Gastrocnemius medialis (tissue), 4 donors: ENCODE data around the gene CHCHD6.

Experiments used
- CTCF ChIP-seq, 5 experiments: fragments of 450-650 bp in 3 of 5; fragments of 200-600 bp in 2 of 5; sonication (generic) in 2 of 5; IDR thresholded peaks in 4 of 5; conservative IDR thresholded peaks in 1 of 5; 1 replicate in 4 of 5; 2 replicates in 1 of 5; pipeline ENCODE4 v1.5.1; 2016 to 2019; ENCODE audit warnings: antibody characterized with exemption in 5 of 5, mild to moderate bottlenecking in 3 of 5, moderate library complexity in 3 of 5
- POLR2A ChIP-seq, 2 donors: fragments of 450-650 bp; IDR thresholded peaks; one replicate each; pipeline ENCODE4 v1.6.1; 2017; ENCODE audit warnings: antibody characterized with exemption in 2 of 2, mild to moderate bottlenecking in 2 of 2, moderate library complexity in 2 of 2

DNA sequence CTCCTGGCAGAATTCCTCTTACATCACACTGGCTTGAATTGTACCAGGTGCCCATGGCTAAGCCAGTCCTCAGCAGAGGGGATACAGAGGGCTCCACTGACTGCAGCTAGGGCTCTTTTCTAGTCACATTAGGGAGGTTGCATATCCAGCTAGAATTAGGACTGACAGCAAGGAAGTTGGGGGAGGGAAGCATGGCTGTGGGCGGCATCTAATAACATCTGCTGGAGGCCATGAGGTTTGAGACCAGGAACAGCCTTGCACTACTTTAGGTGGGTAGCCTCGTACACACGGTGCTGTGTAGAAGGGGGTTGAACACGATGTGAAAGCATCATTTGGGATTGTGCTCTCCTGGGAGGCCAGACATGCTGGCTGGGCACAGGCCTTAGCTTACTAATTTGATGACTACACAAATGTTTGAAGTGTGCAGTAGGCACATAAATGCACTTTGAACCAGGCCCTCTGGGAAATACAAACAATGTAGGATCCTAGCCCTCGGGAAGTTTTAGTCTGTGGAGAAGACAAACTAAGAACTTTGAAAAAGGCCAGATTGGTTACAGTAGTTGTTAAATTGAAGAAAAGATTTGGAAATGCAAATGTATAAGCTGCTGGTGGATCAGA is 30.2 kb downstream of the CHCHD6 start:
- no peak for TF ChIP-seq CTCF (IDR thresholded peaks at IDR 0.05 in 4 of 5, conservative IDR thresholded peaks at IDR 0.05 in 1 of 5)
- TF ChIP-seq POLR2A (IDR thresholded peaks at IDR 0.05), result no peak
